K562 (cell line): ENCODE results near the gene MPV17L. TPM values are rescaled to one million over a fixed set of nuclear protein-coding genes. Genes with fewer than 3 reads are reported as not detected.

ENCODE experiments used
- DEAF1 ChIP-seq: fragments of 450-650 bp; formaldehyde crosslinking; IDR thresholded peaks from 2 replicates; pipeline ENCODE4 v1.4.0; 2020; ENCODE audit warnings: mild to moderate bottlenecking, moderate library complexity
- MGA ChIP-seq: fragments of 450-650 bp; IDR thresholded peaks from 2 replicates; pipeline ENCODE4 v1.6.1; 2016; ENCODE audit warnings: mild to moderate bottlenecking, moderate library complexity
- PBX2 ChIP-seq, 2 experiments: IDR thresholded peaks in 1 of 2; conservative IDR thresholded peaks in 1 of 2; 2 replicates each; pipeline ENCODE4 v1.6.1; 2016; ENCODE audit warnings: low read depth in 2 of 2, mild to moderate bottlenecking in 1 of 2, missing compliant biosample characterization in 1 of 2, missing genetic modification characterization in 1 of 2, moderate library complexity in 1 of 2
- TEAD4 ChIP-seq, 2 experiments: sonication (generic) in 1 of 2; formaldehyde crosslinking in 1 of 2; IDR thresholded peaks; 2 replicates each; pipeline versions ENCODE4 v1.6.1 to v1.8.0; 2012 to 2022; ENCODE audit warnings: borderline replicate concordance in 1 of 2, inconsistent platforms in 1 of 2, low read length in 1 of 2, mild to moderate bottlenecking in 1 of 2, missing genetic modification reagents in 1 of 2
- ZNF316 ChIP-seq: fragments of 450-650 bp; IDR thresholded peaks from 2 replicates; pipeline ENCODE4 v1.6.1; 2016
- ZSCAN29 ChIP-seq: fragments of 450-650 bp; IDR thresholded peaks from 2 replicates; pipeline ENCODE4 v1.6.1; 2017
- polyA plus RNA-seq, 8 experiments: library from polyadenylated mRNA; depleted of rRNA in 4 of 8; stranded (reverse) in 5 of 8; unstranded in 3 of 8; fragments of >200 nt; fragmentation: Nextera tagmentation in 2 of 8; fragmentation: Illumina TruSeq in 1 of 8; extraction: Ambion mirVana in 2 of 8; extraction: Trizol in 1 of 8; gene quantifications; 2 replicates each; pipeline versions ENCODE4 v1.2.1 to v1.2.3, GENCODE V29; 2011 to 2014; ENCODE audit warnings: inconsistent platforms in 1 of 8, missing spikeins in 1 of 8
- total RNA-seq, 7 experiments: library from RNA; depleted of rRNA in 6 of 7; stranded (reverse); fragments of >200 nt in 6 of 7; fragmentation: Illumina TruSeq in 2 of 7; extraction: Trizol in 2 of 7; gene quantifications; 2 replicates each; pipeline versions ENCODE4 v1.2.1 to v1.2.3, GENCODE V29; 2011 to 2021; ENCODE audit warnings: low replicate concordance in 1 of 7
- TF ChIP-seq, protein P1 (sequence below), 3 experiments: IDR thresholded peaks in 2 of 3; conservative IDR thresholded peaks in 1 of 3; 2 replicates each; pipeline ENCODE4 v1.5.1; 2011 to 2012; ENCODE audit warnings: low read length in 3 of 3, mild to moderate bottlenecking in 3 of 3, control low read depth in 2 of 3, improper control_type of control experiment in 1 of 3, inconsistent platforms in 1 of 3, low read depth in 1 of 3, mixed read lengths in 1 of 3, moderate library complexity in 1 of 3; ENCODE audit not compliant: insufficient read depth in 2 of 3

MPV17L gene
- total and polyA plus RNA-seq, 9 of the 15 experiments (the other 6 are each of a cell fraction or from before 2014, with no cell fraction given), result not detected

- TF ChIP-seq, protein P1, sequence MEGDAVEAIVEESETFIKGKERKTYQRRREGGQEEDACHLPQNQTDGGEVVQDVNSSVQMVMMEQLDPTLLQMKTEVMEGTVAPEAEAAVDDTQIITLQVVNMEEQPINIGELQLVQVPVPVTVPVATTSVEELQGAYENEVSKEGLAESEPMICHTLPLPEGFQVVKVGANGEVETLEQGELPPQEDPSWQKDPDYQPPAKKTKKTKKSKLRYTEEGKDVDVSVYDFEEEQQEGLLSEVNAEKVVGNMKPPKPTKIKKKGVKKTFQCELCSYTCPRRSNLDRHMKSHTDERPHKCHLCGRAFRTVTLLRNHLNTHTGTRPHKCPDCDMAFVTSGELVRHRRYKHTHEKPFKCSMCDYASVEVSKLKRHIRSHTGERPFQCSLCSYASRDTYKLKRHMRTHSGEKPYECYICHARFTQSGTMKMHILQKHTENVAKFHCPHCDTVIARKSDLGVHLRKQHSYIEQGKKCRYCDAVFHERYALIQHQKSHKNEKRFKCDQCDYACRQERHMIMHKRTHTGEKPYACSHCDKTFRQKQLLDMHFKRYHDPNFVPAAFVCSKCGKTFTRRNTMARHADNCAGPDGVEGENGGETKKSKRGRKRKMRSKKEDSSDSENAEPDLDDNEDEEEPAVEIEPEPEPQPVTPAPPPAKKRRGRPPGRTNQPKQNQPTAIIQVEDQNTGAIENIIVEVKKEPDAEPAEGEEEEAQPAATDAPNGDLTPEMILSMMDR (IDR thresholded peaks at IDR 0.05 in 2 of 3, conservative IDR thresholded peaks at IDR 0.05 in 1 of 3; ENCODE audit: insufficient read depth in 2 of 3, low read depth in 1 of 3, low read length in 3 of 3), result peak; percentile 60 to 77 (median 66)
- no peak for TF ChIP-seq PBX2 (CRISPR knock-in tag; IDR thresholded peaks at IDR 0.05; ENCODE audit: low read depth)
- TF ChIP-seq PBX2 (tag; conservative IDR thresholded peaks at IDR 0.05; ENCODE audit: low read depth), result peak; percentile 49
- 0 out of 2 replicates have a peak, but pooled peaks have one; percentile 18 for TF ChIP-seq ZSCAN29
- peak; percentile 73 for TF ChIP-seq ZNF316
- TF ChIP-seq TEAD4 (IDR thresholded peaks at IDR 0.05; ENCODE audit: low read length), result 0 out of 2 replicates have a peak, but pooled peaks have one; percentile 16
- TF ChIP-seq TEAD4 (CRISPR knock-in tag; IDR thresholded peaks at IDR 0.05; ENCODE audit: borderline replicate concordance), result no peak
- peak; percentile 72 for TF ChIP-seq MGA
- TF ChIP-seq DEAF1 (CRISPR knock-in tag), result peak; percentile 55; the same call in 1 of the 2 replicates
Observed at GRCh38 chr16:15427648-15428239, 32.2 kb downstream of the MPV17L start (continued).
